Heart left ventricle (tissue), 13 donors: ENCODE results near the gene DCAF5.

Experiments used
- CTCF ChIP-seq, 12 donors: fragments of 200-600 bp; sonication (generic) in 4 of 12; IDR thresholded peaks; one replicate each; pipeline versions ENCODE4 v1.5.0 to v1.8.0; 2018 to 2022; ENCODE audit warnings: antibody characterized with exemption in 12 of 12, mild to moderate bottlenecking in 5 of 12
- POLR2A ChIP-seq, 2 donors: fragments of 450-650 bp; IDR thresholded peaks; one replicate each; pipeline ENCODE4 v1.6.1; 2017; ENCODE audit warnings: antibody characterized with exemption in 2 of 2, mild to moderate bottlenecking in 2 of 2, moderate library complexity in 2 of 2
- donor health status: ischemic (EF 13 %, LVEDD 7.1; RV severe dilation, severe dysfunction).
- donor health status: DM: no; HTN: yes; CAD: no.
- donor health status: DM: no; HTN: no; CAD: no.
- donor health status: ischemic (EF 25% LVEDD 6.9; RV normal size, moderate dysfunction).
- donor health status: ischemic (EF 25% LVEDD 5.7; RV mildly dilated, moderate dysfunction).
- donor health status: ischemic (EF 35%, LVEDD 5.7; RV mildly dilated, moderate dysfunction).
- donor health status: nonischemic (EF 11% LVEDD 7.7; RV severe dilation, severe dysfunction).
- donor health status: DM: yes; HTN: yes; CAD: no.
- donor health status: PGD.
- donor health status: ischemic (EF 29% LVEDD 5.4; RV normal size, mild dysfunction).
- donor health status: nonischemic (EF 23%, LVEDD 6.1; RV moderate dilation, normal function).

- TF ChIP-seq CTCF (IDR thresholded peaks at IDR 0.05) (no peak), POLR2A (IDR thresholded peaks at IDR 0.05) (no peak)
These were observed 111.1 kb downstream of the DCAF5 start for GRCh38 chr14:69041783-69042182.
